ENCODE results near the gene SIGLEC14.

SIGLEC14 gene

DNA sequence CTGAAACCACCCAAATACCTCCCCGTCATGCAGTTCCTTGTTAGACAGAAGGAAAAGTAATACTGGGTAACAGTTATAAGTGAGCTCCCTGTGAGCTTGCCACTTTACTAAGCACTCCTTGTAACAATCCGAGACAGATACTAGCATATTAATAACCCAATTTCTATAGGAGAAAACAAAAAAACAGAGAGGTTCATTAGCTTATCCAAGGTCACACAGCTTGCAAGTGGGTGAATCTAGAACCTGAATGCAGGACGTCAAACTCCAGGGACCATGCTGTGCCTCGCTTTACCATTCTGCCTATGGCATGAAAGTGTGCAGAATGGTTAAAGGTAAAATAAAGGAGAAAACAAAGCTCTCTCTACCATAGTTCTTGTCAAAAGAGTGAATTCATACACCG is 31.8 kb downstream of the SIGLEC14 start:
- TF ChIP-seq RAD21 (IDR thresholded peaks at IDR 0.05; ENCODE audit: low read depth) = no peak
- no peak for TF ChIP-seq FOXM1 (IDR thresholded peaks at IDR 0.05; ENCODE audit: borderline replicate concordance, low read depth)
- no peak for TF ChIP-seq CEBPB (IDR thresholded peaks at IDR 0.05)
- no peak for TF ChIP-seq CREB1 (IDR thresholded peaks at IDR 0.05; ENCODE audit: low read depth)
- TF ChIP-seq, protein P1, sequence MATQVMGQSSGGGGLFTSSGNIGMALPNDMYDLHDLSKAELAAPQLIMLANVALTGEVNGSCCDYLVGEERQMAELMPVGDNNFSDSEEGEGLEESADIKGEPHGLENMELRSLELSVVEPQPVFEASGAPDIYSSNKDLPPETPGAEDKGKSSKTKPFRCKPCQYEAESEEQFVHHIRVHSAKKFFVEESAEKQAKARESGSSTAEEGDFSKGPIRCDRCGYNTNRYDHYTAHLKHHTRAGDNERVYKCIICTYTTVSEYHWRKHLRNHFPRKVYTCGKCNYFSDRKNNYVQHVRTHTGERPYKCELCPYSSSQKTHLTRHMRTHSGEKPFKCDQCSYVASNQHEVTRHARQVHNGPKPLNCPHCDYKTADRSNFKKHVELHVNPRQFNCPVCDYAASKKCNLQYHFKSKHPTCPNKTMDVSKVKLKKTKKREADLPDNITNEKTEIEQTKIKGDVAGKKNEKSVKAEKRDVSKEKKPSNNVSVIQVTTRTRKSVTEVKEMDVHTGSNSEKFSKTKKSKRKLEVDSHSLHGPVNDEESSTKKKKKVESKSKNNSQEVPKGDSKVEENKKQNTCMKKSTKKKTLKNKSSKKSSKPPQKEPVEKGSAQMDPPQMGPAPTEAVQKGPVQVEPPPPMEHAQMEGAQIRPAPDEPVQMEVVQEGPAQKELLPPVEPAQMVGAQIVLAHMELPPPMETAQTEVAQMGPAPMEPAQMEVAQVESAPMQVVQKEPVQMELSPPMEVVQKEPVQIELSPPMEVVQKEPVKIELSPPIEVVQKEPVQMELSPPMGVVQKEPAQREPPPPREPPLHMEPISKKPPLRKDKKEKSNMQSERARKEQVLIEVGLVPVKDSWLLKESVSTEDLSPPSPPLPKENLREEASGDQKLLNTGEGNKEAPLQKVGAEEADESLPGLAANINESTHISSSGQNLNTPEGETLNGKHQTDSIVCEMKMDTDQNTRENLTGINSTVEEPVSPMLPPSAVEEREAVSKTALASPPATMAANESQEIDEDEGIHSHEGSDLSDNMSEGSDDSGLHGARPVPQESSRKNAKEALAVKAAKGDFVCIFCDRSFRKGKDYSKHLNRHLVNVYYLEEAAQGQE (IDR thresholded peaks at IDR 0.05; ENCODE audit: low read depth) = no peak
- TF ChIP-seq TCF12 (IDR thresholded peaks at IDR 0.05; ENCODE audit: low read depth) = no peak
- TF ChIP-seq ZBTB7A (IDR thresholded peaks at IDR 0.05; ENCODE audit: low read depth) = no peak
- TF ChIP-seq, protein P2, sequence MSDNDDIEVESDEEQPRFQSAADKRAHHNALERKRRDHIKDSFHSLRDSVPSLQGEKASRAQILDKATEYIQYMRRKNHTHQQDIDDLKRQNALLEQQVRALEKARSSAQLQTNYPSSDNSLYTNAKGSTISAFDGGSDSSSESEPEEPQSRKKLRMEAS (IDR thresholded peaks at IDR 0.05) = no peak
- TF ChIP-seq EP300 (IDR thresholded peaks at IDR 0.05; ENCODE audit: borderline replicate concordance) = no peak
- TF ChIP-seq TAF1 (IDR thresholded peaks at IDR 0.05; ENCODE audit: low read depth) = no peak
- no peak for TF ChIP-seq USF1 (IDR thresholded peaks at IDR 0.05)
- no peak for TF ChIP-seq YY1 (IDR thresholded peaks at IDR 0.05; ENCODE audit: low read depth)
- no peak for TF ChIP-seq EGR1 (IDR thresholded peaks at IDR 0.05)

- TF ChIP-seq EGR1 (IDR thresholded peaks at IDR 0.05) = no peak
- TF ChIP-seq USF1 (IDR thresholded peaks at IDR 0.05) = no peak
- TF ChIP-seq, protein P1 (IDR thresholded peaks at IDR 0.05; ENCODE audit: low read depth) = no peak
- TF ChIP-seq TCF12 (IDR thresholded peaks at IDR 0.05; ENCODE audit: low read depth) = no peak
- no peak for TF ChIP-seq ZBTB7A (IDR thresholded peaks at IDR 0.05; ENCODE audit: low read depth)
- TF ChIP-seq, protein P2 (IDR thresholded peaks at IDR 0.05) = no peak
- TF ChIP-seq FOXM1 (IDR thresholded peaks at IDR 0.05; ENCODE audit: borderline replicate concordance, low read depth) = no peak
- TF ChIP-seq YY1 (IDR thresholded peaks at IDR 0.05; ENCODE audit: low read depth) = no peak
- TF ChIP-seq CEBPB (IDR thresholded peaks at IDR 0.05) = no peak
- TF ChIP-seq TEAD4 (IDR thresholded peaks at IDR 0.05) = no peak
- no peak for TF ChIP-seq TAF1 (IDR thresholded peaks at IDR 0.05; ENCODE audit: low read depth)
- TF ChIP-seq CREB1 (IDR thresholded peaks at IDR 0.05; ENCODE audit: low read depth) = no peak
- TF ChIP-seq NFIC (IDR thresholded peaks at IDR 0.05) = no peak
- no peak for TF ChIP-seq RAD21 (IDR thresholded peaks at IDR 0.05; ENCODE audit: low read depth)
- no peak for TF ChIP-seq EP300 (IDR thresholded peaks at IDR 0.05; ENCODE audit: borderline replicate concordance)
These were observed 36.0 kb downstream of the SIGLEC14 start for GRCh38 chr19:51610576-51610975.

DNA sequence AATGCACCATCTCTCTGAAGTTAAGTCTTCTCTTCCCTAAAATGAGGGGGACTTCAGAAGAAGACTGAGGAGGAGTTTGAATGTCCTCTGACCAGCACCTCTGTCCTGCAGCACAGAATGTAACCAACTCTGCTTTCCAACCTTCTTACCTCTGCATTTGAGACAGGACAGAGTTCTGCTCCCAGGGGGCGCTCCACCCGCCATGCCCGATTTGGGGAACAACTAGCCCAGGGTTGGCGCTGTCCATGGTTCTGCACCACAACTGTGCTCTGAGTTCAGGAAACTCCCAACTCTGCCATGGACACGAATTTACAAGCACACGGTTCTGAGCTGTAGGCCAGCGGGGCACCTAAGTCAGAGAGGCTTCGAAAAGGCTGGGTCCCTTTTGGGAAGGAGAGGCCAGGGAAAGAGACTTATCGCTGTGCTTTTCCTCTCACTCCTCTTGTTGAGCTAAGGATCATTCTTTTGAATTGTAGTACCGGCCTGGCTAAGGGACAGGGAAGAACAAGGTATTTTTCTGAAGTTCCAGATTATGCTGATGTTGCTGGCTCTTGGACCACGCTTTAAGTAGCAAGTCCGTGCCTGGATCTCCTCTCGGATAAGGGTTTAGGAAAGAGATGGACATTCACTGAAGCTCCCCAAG is 38.6 kb downstream of the SIGLEC14 start:
- TF ChIP-seq, protein P2 (IDR thresholded peaks at IDR 0.05) = 0 out of 2 replicates have a peak, but pooled peaks have one; percentile 14
- peak; percentile 64 for TF ChIP-seq RAD21 (IDR thresholded peaks at IDR 0.05; ENCODE audit: low read depth)
- no peak for TF ChIP-seq EP300 (IDR thresholded peaks at IDR 0.05; ENCODE audit: borderline replicate concordance)
- TF ChIP-seq, protein P1 (IDR thresholded peaks at IDR 0.05; ENCODE audit: low read depth) = peak; percentile 97

GRCh38 chr19:51607077-51607476 is 39.5 kb downstream of the SIGLEC14 start:
- no peak for TF ChIP-seq TEAD4 (IDR thresholded peaks at IDR 0.05)
- no peak for TF ChIP-seq ZBTB7A (IDR thresholded peaks at IDR 0.05; ENCODE audit: low read depth)
- no peak for TF ChIP-seq FOXM1 (IDR thresholded peaks at IDR 0.05; ENCODE audit: borderline replicate concordance, low read depth)
- TF ChIP-seq EGR1 (IDR thresholded peaks at IDR 0.05) = no peak
- TF ChIP-seq, protein P2 (IDR thresholded peaks at IDR 0.05) = no peak
- TF ChIP-seq CEBPB (IDR thresholded peaks at IDR 0.05) = no peak
- TF ChIP-seq USF1 (IDR thresholded peaks at IDR 0.05) = no peak
- TF ChIP-seq YY1 (IDR thresholded peaks at IDR 0.05; ENCODE audit: low read depth) = no peak
- TF ChIP-seq, protein P1 (IDR thresholded peaks at IDR 0.05; ENCODE audit: low read depth) = no peak
- no peak for TF ChIP-seq NFIC (IDR thresholded peaks at IDR 0.05)
- TF ChIP-seq TCF12 (IDR thresholded peaks at IDR 0.05; ENCODE audit: low read depth) = no peak
- TF ChIP-seq CREB1 (IDR thresholded peaks at IDR 0.05; ENCODE audit: low read depth) = no peak
- TF ChIP-seq TAF1 (IDR thresholded peaks at IDR 0.05; ENCODE audit: low read depth) = no peak
- no peak for TF ChIP-seq EP300 (IDR thresholded peaks at IDR 0.05; ENCODE audit: borderline replicate concordance)

Data from Ishikawa (cell line).